ENCODE data around the gene LRCH4. TPM values are rescaled to one million over a fixed set of nuclear protein-coding genes. Genes with fewer than 3 reads are reported as not detected.

LRCH4 gene
- polyA plus RNA-seq, 2 of the 4 experiments (the other 2 are of a cell fraction): 5.5 to 17.1 TPM

- H3K4me3 ChIP-seq: peak overlapping the region; percentile 66
- peak overlapping the region; percentile 82 to 97 for H3K27ac ChIP-seq
- peak overlapping the region; percentile 93 for H3K4me2 ChIP-seq
- TF ChIP-seq EHMT2 (IDR thresholded peaks at IDR 0.05; ENCODE audit: low read depth): no peak
- no peak for TF ChIP-seq ELK1 (IDR thresholded peaks at IDR 0.05; ENCODE audit: low read depth, low read length)
- TF ChIP-seq MAFK (IDR thresholded peaks at IDR 0.05; ENCODE audit: partially characterized antibody): no peak
- peak; percentile 75; the same call in 1 of the 2 replicates for TF ChIP-seq MYC (IDR thresholded peaks at IDR 0.05; ENCODE audit: borderline replicate concordance, low read length)
- no peak for TF ChIP-seq CBX8 (IDR thresholded peaks at IDR 0.05)
- TF ChIP-seq, protein P1, sequence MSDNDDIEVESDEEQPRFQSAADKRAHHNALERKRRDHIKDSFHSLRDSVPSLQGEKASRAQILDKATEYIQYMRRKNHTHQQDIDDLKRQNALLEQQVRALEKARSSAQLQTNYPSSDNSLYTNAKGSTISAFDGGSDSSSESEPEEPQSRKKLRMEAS (IDR thresholded peaks at IDR 0.05): peak; percentile 92
- TF ChIP-seq CBX2 (IDR thresholded peaks at IDR 0.05; ENCODE audit: borderline replicate concordance, low read depth): no peak
- TF ChIP-seq RNF2 (IDR thresholded peaks at IDR 0.05; ENCODE audit: borderline replicate concordance, low read depth): 0 out of 2 replicates have a peak, but pooled peaks have one; percentile 32
- no peak for TF ChIP-seq ESRRA (IDR thresholded peaks at IDR 0.05; ENCODE audit: borderline replicate concordance, low read length)
- TF ChIP-seq RAD21 (conservative IDR thresholded peaks at IDR 0.05 in 1 of 2, IDR thresholded peaks at IDR 0.05 in 1 of 2): peak; percentile 16 to 26; a peak in 1 of 5 replicates
- TF ChIP-seq CEBPB (IDR thresholded peaks at IDR 0.05): no peak
- peak; percentile 33; the same call in 1 of the 3 replicates for TF ChIP-seq SMC3 (IDR thresholded peaks at IDR 0.05)
- TF ChIP-seq FOSB (CRISPR knock-in tag; IDR thresholded peaks at IDR 0.05): no peak
- TF ChIP-seq EP300 (IDR thresholded peaks at IDR 0.05): no peak
- TF ChIP-seq PHF8 (IDR thresholded peaks at IDR 0.05; ENCODE audit: borderline replicate concordance, low read depth): no peak; the same call in 1 of the 2 replicates
- TF ChIP-seq, protein P2, sequence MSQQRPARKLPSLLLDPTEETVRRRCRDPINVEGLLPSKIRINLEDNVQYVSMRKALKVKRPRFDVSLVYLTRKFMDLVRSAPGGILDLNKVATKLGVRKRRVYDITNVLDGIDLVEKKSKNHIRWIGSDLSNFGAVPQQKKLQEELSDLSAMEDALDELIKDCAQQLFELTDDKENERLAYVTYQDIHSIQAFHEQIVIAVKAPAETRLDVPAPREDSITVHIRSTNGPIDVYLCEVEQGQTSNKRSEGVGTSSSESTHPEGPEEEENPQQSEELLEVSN (IDR thresholded peaks at IDR 0.05; ENCODE audit: borderline replicate concordance, low read depth): peak; percentile 94
- peak; percentile 43; the same call in 2 of the 3 replicates for TF ChIP-seq CTCF (IDR thresholded peaks at IDR 0.05)
- peak in 1 of 2 experiments; percentile 31; a peak in 1 of 5 replicates for TF ChIP-seq JUN (IDR thresholded peaks at IDR 0.05)
- TF ChIP-seq, protein P3, sequence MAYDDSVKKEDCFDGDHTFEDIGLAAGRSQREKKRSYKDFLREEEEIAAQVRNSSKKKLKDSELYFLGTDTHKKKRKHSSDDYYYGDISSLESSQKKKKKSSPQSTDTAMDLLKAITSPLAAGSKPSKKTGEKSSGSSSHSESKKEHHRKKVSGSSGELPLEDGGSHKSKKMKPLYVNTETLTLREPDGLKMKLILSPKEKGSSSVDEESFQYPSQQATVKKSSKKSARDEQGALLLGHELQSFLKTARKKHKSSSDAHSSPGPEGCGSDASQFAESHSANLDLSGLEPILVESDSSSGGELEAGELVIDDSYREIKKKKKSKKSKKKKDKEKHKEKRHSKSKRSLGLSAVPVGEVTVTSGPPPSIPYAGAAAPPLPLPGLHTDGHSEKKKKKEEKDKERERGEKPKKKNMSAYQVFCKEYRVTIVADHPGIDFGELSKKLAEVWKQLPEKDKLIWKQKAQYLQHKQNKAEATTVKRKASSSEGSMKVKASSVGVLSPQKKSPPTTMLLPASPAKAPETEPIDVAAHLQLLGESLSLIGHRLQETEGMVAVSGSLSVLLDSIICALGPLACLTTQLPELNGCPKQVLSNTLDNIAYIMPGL (CRISPR knock-in tag; IDR thresholded peaks at IDR 0.05; ENCODE audit: borderline replicate concordance): 0 out of 2 replicates have a peak, but pooled peaks have one; percentile 53
- no peak for TF ChIP-seq ZNF302 (CRISPR knock-in tag; IDR thresholded peaks at IDR 0.05)
- no peak for TF ChIP-seq HDAC2 (IDR thresholded peaks at IDR 0.05)
- TF ChIP-seq CHD4 (IDR thresholded peaks at IDR 0.05; ENCODE audit: borderline replicate concordance): no peak
- TF ChIP-seq MAZ (IDR thresholded peaks at IDR 0.05; ENCODE audit: borderline replicate concordance, low read depth, low read length): no peak
- no peak for TF ChIP-seq HOXA7 (CRISPR knock-in tag; IDR thresholded peaks at IDR 0.05)
- no peak for TF ChIP-seq GATA3 (IDR thresholded peaks at IDR 0.05; ENCODE audit: borderline replicate concordance)
- TF ChIP-seq POLR2A (IDR thresholded peaks at IDR 0.05; ENCODE audit: low read length): peak; percentile 62
- H3K4me1 ChIP-seq: 0 out of 3 replicates have a peak, but pooled peaks cover 3% of the 10 kb centered on the region
- CTCF ChIA-PET: interaction anchor here (0.6 to 8.5 kb wide), 40 partner anchors 10 to 511 kb away, joined by 3 to 142 read pairs (median 5); partner anchors contain the start of genes ACTL6B, FBXO24, GIGYF1 and GNB2
- POLR2A ChIA-PET: interaction anchor here (0.7 to 3.0 kb wide), 12 partner anchors 15 to 256 kb away, joined by 3 to 15 read pairs (median 4); partner anchors contain the start of genes FBXO24, GIGYF1, GNB2 and LRCH4
- no peaks in the 10 kb centered on the region for H3K9me3 ChIP-seq
- FAIRE-seq (no peak), DNase-seq (ENCODE audit: low read depth in 1 of 2, low spot score in 1 of 2) (peak; percentile 79 to 90), ATAC-seq (peak; percentile 88 to 93)
- 1% methylated on average over 32 of the region's 72 CpGs for WGBS (ENCODE audit: missing lambda C conversion rate)
Measured at GRCh38 chr7:100632951-100633717, 47.2 kb upstream of the LRCH4 start.

All from A549 (cell line).